ENCODE data around the gene RRAGC.

RRAGC gene, protein sequence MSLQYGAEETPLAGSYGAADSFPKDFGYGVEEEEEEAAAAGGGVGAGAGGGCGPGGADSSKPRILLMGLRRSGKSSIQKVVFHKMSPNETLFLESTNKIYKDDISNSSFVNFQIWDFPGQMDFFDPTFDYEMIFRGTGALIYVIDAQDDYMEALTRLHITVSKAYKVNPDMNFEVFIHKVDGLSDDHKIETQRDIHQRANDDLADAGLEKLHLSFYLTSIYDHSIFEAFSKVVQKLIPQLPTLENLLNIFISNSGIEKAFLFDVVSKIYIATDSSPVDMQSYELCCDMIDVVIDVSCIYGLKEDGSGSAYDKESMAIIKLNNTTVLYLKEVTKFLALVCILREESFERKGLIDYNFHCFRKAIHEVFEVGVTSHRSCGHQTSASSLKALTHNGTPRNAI

DNA sequence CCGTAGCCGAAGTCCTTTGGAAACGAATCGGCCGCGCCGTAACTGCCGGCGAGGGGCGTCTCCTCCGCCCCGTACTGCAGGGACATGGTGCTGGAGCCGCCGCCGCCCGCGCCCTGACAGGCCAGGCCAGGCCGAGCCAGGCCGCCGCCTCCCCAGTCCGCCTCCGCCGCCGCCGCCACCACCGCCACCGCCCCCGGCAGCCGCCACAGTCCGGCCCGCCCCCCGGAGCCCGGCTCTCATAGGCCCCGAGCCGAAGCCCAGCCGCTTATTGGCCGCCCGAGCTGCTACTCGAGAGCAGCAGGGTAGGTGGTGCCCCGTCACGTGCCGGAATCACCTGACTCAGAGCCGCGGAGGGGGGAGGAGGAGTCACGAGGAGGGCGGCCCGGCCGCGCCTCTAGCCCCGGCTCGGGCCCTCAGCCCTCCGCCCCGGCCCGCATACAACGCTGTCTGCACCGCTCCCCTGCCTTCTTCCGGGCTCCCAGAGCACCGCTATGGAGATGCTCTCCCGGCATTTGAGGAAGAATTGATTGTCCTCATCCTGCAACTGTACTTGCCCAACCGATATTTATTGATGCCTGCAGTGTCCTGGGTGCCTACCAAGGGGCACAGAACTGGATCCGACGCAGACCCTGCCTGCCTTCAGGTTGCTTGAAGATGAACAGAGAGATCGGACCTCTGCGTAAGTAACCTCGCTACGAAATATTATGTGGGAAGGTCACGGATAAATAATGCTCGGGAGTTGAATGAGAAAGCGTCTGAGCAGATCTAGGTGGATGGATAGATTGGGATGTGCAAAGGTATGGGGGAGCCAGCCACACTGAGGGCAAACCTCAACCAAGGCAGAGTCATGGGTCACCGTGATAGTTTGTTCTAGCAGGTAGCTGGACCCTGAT is at the start of gene RRAGC:
Gene RRAGC (minus strand): TSS at position 212 of the 893 bp plus-strand sequence. CDS start 126 bp downstream, at position 86.
- DNase-seq = peak; percentile 96

DNA sequence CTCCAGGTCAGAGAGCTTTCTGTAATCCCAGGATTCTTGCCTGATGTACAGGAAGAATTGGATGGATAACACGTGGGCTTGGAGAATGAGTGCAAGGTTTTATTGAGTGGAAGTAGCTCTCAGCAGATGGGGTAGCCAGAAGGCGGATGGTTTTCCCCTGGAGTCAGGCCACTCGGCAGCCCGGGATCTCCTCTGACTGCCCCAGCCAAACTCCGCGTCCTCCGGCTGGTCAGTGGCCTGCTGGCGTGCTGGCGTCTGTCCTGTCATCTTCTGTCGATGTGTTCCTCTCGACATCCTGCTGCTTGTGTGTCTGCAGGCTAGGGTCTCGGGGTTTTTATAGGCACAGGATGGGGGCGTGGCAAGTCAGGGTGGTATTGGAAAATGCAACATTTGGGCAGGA is 49.2 kb upstream of the RRAGC start:
- no peak for DNase-seq

DNA sequence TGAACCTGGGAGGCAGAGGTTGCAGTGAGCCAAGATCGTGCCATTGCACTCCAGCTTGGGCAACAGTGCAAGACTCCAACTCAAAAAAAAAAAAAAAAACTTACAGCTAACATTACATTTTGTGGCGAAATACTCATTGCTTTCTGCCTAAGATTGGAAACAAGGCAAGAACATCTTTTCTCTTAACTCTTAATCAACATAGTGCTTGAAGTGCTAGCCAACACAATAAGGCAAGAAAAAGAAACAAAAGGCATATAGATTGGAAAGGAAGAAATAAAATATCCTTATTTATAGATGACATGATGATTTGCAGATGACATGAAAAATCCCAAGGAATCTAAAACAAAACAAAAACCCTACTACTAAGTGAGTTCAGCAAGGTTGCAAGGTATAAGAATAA is 46.4 kb upstream of the RRAGC start:
- no peak for DNase-seq

DNA sequence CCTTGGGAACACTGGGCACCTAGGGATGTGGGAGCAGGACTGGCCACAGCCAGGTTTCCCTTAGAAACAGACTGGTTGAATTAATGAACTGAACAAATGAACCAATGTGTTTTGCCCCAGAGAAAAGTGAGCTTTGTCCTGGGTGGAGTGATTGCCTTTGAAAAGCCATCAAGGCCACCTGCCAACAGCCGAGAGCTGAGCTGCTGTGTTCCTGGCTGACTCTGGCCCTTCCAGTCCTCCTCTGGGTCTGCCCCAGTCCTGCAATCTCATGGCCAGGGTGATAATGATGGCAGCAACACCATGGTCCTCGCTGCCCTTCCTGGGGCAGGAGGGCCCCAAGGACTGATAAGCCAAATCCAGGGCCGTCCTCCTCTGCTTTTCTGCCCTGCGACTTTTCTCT is 40.0 kb upstream of the RRAGC start:
- DNase-seq = no peak

DNA sequence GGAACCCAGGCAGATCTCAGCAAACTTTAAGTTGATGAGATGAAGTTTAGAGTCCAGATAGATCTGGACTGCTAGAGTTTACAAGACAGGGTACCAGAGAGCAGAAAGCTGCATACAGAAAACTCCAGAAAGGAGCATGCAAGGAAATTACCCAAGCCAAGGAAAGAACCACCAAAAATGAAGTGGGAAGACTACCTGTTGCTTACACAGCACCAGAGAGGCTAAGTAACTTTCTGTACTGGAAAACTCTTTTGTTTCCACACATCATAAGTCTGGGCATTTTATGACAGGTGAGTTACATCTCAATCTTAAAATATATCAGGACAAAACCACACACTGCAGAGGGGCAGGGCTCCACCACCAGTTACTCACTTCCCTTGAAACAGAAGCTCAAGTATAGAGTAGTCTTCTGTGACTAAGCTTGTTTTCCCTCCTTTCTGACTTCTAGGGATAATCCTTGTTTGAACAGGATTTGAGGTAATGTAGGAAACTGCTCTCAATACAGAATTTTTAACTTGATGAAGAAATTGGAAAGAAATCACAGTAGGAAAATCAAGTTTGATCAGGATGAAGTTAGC is 39.2 kb upstream of the RRAGC start:
- no peak for DNase-seq

DNA sequence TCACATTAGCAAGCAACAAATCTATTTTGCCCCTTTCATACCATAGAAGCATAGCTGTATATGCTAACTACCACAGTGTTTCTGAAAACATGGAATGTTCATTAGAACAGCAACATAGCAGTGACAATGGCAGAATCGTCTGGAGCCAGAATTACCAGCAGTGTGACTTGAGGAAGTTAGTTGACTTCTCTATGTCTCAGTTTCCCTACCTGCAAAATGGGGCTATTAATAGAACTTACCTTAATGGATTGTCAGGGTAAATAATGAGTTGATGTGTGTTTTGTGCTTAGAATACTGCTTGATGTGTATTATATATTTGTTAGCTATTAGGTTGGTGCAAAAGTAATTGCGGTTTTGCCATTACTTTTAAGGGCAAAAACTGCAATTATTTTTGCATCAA is 36.6 kb upstream of the RRAGC start:
- DNase-seq = no peak

DNA sequence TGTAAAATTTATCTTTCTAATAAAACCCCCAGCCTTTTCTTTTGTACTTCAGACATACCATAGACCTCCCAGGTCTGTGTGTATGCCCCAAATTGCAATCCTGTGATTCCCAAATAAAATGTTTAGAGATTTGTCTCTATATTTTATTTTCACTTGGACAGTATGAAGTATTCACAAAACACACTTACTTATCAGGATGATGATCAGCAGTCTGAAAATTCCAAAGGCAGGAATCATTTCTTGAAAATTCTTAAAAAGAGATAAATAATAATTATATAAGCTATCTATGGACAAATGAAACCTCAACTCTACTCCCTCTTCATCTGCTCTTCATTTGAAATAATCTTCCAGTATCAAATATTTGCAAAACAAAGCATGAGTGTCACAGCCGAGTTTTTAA is 33.4 kb upstream of the RRAGC start:
- no peak for DNase-seq

DNA sequence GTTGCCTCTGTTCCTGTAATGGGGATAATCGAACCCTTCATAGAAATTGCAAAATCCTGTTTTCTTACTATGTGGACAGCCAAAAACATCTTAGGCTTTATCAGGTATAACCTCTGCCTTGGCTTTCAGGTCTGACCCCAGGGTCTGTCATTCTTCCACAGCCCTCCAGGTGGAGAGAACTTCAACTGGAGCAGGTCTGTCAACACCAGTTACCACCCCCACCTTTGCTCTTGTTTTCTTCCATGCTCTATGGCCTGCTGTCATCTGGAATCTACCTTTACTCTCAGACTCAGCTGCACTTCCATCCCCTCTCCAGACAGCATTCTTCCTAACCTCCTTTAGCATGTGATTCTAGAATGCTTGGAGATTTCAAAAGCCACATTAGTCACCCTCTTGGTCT is 32.2 kb upstream of the RRAGC start:
- peak; percentile 1 for DNase-seq

DNA sequence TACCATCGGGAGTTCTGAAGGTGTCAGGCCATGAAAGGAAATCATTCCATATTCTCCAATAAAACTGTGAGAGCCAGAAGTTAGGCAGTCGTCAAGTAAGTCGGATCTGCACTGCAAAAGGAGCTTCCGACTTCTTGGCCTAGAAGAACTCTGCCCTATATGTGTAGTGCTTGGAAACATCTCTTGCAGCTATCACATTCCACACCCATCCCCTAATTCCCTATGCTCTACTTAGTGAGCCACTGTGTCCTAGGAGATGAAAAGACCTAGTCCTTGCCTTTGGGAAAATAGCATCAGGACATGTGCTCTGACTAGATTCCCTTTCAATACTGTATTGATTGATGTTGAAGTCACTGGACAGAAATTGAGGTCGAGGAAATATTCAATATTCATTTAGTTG is 30.0 kb upstream of the RRAGC start:
- DNase-seq = no peak

DNA sequence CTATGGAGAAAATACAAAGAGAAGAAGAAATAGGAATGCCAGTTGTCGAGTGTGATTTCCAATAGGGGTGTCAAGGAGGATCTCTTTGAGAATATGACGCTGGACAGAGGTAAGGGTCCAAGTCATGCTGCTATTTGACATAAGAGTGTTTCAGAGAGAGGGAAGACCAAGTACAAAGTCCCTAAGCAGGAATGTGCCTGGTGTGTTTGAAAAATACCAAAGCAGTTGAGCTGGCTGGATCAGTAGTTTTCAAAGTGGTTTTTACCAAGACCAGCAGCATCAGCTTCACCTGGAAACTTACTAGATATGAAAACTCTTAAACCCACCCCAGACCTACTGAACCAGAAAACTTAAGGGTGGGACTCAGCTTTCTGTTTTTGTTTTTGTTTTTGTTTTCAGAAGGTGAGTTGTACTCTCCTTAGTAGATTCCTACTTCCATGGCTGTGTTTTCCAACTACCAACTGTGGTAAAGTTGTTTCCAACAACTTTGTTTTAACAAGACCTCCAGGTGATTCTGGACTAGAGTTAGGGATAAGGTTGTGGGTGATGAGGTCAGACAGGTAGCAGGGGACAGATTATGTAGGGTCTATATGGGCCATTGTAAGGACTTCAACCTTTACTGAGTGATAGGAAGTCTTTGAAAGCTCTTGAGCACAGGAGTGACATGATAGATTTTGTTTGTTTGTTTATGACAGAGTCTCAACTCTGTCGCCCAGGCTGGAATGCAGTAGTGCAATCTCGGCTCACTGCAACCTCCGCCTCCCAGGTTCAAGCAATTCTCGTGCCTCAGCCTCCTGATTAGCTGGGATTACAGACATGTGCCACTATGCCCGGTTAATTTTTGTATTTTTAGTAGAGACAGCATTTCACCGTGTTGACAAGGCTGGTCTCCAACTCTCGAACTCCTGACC is 29.1 kb upstream of the RRAGC start:
- DNase-seq = no peak

DNA sequence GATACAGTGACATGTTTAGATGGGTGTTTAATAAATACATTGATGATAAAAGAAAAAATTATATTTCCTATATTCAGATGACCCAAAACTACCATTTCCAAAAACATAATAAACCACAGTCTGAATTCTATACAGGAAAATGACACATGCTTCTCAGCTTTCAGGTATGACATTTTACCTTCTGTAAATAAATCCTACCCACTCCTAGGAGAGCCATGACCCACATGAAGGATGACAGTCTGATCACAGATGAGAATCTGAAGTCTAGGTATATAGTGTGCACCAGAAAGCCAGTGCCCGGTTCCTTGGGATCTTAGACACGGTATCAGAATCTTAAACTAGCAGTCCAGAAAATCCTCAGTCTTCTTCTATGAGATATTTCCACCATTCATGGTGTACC is 25.5 kb upstream of the RRAGC start:
- no peak for DNase-seq

DNA sequence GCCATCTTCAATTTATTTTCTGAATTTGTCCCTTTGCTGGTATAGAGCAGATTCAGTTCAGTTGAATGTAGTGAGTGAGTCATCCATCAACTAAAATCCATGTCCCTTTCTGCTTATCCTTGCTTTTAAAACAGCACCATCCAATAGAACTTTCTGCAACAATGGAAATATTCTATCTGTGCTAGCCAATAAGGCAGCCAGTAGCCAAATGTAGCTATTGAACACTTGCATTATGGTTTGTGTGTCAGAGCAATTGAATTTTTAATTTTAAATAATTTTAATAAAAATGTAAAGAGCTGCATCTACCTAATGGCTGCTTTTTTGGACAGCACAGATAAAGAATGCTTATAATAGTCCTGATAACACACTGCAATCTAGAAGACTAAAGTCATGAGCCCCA is 21.9 kb upstream of the RRAGC start, which contains the start of gene GJA9:
Gene GJA9 (minus strand): TSS at position 101 of the 400 bp plus-strand sequence. CDS start 5,489 bp downstream, outside the sequence.
- DNase-seq = no peak

DNA sequence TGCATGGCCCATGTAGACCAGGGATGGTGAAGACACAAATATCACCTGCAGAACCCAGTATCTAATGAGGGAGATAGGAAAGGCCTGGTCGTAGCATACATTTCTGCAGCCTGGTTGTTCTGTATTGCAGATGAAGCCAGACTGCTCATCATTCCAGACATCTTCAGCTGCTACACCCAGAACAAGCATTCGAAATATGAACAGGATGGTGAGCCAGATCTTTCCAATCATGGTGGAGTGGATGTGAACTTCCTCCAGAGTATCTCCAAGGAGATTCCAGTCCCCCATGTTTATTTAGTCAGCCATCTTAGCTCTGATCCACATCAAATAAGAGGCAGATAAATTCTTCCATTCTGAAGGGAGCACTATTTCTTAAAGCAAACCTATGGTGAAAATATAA is 16.2 kb upstream of the RRAGC start:
- no peak for DNase-seq

DNA sequence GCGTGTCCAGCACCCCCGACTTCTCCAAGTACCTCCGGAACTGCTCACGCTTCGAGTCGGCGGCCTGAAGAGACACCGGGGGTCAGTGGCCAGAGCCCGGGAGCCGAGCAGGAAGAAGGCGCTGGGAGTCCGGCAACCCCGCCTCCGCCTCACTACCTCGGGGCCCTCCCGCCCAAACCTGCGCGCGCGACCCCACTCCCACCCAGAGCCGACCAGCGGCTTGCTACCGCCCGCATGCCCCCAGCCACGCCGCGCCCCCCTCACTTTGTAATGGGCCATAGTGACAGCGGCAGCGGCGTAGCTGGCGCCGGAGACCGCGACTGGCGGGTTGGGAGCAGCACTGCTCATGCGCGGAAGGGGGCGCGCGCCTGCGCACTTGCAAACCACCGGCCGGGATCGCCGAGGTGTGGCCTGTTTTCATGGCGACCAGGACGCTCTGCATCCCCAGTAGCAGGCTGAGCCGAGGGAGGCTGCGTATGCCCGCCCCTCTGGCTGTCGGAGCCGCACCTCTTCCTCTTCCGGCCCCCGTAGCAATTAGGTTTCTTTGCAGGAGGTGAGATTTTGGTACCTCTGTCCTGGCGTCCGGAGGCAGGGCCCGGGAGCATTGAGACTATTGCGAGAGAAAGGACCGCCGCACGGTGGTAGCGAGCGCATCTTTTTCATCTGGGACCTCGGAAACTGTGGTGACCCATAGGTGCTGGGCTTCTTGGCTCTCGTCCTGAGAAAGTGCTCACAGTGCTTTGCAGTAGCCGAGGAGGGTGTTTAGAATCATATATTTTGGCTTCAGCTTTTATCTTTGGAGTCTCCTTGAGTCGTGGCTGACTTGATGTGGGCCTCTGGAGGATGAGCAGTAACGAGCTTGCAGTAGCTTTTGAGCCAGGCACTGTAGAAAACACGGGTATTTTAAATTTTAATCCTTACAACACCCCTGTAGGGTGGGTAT is 13.7 kb upstream of the RRAGC start, which contains the start of gene MYCBP:
Gene MYCBP (minus strand): TSS at position 322 of the 943 bp plus-strand sequence. CDS start 43 bp downstream, at position 279.
- DNase-seq = peak; percentile 92

DNA sequence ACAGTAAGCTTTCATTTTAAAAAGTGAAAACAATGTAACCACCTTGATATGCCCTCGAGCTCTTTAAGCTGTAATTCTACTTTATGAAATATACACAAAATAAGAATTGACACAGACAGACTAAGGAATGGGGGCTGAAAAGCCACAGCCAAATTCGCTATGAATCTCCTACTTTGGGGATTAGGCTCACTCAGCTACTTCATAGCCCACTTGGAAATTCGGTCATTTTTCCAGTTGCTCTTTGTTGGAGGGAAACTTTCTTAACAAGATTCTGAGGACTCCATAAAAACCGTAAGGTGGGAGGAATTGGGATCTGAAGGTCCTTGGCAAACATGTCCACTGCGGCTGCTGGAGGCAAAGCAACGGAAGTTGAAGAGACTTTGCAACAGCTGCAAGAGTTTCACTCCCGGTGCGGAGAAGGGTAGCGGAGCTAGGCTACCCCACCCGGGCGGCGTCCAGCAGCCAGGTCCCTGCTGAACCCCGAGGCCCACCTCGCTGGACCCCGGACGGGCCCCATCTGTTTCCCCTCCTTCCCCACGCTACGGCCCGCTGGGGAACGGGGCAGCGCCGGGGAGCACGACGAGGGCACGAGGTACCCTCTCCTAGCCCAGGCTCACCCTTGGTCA is 12.9 kb upstream of the RRAGC start:
- peak; percentile 5 for DNase-seq

DNA sequence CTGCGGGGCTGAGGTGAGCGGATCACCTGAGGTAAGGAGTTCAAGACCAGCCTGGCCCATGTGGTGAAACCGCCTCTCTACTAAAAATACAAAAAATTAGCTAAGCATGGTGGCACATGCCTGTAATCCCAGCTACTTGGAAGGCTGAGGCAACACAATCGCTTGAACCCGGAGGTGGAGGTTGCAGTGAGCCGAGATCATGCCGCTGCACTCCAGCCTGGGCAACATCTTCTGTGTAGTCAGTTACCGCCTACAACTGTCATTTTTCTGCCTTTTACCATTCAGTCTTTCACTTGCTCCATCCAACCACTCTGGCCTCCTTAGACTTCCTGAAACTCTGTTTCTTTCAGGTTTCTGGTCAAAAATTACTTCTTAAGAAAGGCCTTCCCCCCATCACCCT is 11.4 kb upstream of the RRAGC start:
- DNase-seq = no peak

DNA sequence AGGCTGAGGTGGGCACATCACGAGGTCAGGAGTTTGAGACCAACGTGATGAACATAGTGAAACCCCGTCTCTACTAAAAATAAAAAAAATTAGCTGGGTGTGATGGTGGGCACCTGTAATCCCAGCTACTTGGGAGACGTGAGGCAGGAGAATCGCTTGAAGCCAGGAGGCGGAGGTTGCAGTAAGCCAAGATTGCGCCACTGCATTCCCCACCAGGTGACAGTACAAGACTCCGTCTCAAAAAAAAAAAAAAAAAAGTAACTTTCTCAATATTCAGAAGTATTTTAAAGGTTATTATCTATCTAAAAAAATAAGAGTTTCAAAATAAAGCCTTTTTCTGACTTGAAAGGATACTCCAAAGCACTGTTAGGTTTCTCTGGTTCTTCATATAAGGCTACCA is 7.6 kb upstream of the RRAGC start:
- DNase-seq = no peak

DNA sequence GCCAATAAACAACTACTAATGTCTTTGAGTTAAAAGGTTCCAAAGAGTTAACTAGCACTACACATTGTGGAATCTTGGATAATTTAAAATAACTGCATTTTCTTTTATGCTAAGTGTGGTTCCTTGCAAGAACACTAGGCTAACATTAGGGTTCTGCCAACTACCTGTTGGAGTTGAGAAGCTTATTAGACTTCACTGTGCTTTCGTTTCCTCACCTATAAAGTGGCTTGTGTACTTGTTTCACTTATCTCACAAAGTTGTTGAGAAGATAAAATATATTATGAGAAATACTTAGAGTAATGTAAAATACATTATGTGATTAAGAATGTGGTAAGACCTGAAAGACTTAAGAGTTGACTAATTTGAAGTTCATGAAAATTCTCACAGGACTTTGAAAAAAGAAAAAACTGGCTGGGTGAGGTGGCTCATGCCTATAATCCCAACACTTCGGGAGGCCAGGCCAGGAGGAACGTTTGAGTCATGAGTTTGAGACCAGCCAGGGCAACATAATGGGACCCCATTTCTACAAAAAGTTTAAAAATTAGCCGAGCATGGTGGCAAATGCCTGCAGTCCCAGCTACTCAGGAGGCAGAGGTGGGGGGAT is 5.6 kb upstream of the RRAGC start:
- no peak for DNase-seq

DNA sequence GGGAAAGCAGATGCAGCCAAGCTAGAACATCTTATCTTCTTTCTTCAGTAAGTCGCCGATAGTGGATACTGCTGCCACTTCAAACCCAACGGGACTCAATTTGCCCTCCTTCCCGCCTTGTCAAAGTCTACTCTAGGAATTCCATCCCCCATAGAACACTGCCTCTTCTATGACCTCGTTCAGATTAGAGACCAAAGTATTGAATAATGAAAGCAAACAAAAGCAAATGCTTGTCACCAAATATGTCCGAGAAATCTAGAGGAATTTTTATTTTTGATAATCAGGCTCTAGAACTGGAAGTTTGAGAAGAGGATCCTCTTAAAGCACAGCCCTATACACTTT is 853 bp upstream of the RRAGC start:
- DNase-seq = no peak

DNA sequence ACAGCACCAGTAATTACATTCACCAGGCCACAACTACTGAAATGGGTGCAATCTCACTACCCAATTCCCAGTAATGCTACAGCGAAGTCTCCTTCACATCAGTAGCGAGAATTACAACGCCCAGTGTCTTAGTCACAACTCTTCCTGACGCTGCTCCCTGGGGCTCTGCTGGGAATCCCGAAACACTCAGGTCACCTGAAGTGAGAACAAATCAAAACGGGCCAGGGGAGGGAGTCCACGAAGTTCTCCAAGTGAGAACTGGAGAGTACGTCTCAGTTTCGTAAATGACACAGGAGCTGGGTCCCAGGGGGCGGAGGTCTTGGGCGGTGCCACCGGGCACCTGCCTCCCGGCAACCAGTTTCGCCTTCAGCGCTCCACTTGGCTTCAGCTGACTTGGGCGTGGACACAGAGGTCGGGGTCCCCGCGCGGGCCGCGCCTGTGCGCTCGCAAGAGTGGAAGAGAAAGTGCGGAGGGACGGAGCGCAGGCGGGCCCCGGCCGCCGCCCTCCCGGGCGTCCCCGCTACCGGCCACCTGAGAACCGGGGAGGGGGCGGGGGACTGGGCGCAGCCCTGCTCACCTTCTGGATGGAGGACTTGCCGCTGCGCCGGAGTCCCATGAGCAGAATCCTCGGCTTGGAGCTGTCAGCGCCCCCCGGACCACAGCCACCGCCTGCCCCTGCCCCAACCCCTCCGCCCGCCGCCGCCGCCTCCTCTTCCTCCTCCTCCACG is 575 bp downstream of the RRAGC start:
- peak; percentile 48 for DNase-seq

Measured in NCI-H69 (cell line).